NCI-H2171 treated with DMSO at 0.1 percent for 48 hours (cell line): ENCODE data around the gene OTOG.

Experiments
- DNase-seq: peaks from one replicate; lab custom pipeline; 2025; lab: John Stamatoyannopoulos, UW

OTOG gene

DNA sequence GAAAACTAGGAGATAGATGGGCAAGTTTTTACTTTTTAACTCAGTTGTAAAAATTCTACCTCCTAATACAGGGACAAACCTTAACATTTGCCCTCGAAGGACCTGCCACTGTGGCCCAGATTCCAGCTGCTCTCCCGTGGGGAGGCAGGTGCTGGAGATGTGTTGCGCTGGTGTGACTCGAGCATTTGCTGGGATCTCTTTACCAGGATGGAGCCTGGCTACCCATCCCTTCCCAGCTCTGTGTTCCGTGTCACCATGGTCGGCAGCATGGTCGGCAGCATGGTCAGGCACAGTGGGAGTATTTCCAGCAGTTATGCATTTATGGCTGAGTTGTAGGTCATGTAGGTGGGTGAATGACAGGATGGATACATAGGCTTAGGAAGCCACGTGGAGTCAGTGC, 41.1 kb downstream of the OTOG start:
- no peak for DNase-seq

GRCh38 chr11:17588721-17589120, 41.7 kb downstream of the OTOG start:
- DNase-seq: no peak

DNA sequence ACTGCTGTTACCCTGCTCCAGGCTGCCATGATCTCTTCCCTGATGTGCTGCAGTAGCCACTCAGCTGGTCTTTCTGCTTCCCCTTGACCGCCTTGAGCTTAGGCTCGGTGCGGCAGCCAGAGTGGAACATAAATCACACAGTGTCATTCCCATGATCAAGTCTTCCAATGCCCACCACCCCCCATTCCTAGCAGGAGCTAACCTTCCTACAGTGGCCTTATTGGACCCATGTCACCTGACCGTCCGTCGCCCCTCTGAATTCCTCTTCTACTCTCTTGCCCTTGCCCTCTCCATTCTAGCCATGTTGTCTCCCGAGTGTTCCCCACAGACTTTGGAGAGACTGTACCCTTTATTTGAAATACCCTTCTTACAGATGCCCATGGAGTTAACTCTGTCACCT, 43.4 kb downstream of the OTOG start:
- DNase-seq: no peak

GRCh38 chr11:17591293-17591692, 44.2 kb downstream of the OTOG start:
- DNase-seq: no peak

DNA sequence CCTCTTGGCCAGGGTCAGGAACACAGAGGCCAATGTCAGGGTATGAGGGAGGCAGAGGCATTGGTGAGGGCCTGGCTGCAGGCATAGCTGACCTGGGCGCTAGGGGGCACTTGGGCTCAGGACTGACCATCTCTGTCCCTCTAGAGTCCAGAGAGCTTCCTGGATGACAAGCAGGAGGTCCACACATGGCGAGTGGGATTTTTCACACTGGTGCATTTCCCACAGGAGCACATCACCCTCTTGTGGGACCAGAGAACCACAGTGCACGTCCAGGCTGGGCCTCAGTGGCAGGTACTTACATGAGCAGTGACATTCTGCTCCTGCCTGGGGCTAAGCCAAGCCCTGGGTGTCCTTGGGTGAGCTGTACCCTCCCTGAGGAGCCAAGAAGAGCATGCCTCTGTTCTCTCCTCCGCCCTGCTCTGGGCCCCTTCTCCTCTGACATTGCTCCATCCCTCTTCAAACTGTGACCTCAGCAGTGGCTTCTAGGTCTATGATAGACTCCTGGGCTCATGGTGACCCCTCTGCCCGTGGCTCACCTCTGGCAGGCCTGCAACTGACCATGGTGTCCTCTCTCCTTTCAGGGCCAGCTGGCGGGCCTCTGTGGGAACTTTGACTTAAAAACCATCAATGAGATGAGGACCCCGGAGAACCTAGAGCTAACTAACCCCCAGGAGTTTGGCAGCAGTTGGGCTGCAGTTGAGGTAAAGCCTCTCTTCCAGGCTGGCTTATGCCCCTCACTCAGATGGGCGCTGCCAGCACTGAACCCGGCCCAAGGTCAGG, 46.6 kb downstream of the OTOG start:
- DNase-seq: no peak

GRCh38 chr11:17594686-17595192, 47.7 kb downstream of the OTOG start:
- no peak for DNase-seq

GRCh38 chr11:17595526-17596309, 48.7 kb downstream of the OTOG start:
- no peak for DNase-seq

DNA sequence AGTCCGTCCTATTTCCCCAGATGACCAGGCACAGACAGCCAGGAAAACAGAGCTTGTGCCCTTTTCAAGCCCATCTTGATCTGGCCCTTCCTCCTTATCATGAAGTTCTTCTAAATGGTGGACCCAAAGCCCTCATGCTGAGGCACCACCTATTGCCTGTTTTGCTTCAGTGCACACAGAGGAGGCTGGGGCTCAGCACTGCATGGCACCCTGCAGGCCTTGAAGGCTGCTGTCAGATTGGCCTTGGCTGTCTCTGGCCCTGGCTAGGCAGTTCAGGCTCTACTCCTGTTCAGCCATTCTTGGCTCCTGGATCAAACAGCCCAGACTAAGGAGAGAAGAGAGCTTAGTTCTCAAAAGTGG, 49.2 kb downstream of the OTOG start:
- no peak for DNase-seq

- no peak for DNase-seq
Measured at GRCh38 chr11:17596711-17597110, 49.7 kb downstream of the OTOG start.

DNA sequence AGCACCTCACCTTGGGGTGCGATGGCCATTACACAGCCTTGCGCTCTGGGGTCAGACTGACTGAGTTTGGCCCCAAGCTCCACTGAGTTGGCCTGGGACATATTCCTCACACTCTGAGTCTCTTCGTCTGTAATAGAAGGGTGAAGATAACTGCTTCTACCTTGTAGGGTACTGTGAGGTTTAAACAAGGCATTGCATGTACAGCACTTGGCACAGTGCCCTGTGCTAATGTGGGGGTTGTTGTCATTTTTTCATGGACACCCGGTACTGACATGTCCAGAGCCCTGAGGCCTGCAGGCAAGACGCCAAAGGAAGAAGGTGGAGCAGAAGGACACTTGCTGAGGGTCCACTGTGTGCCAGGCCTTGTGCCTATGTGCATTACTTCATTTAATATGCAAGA, 50.7 kb downstream of the OTOG start:
- DNase-seq: no peak

- peak; percentile 21 for DNase-seq
Measured at GRCh38 chr11:17598700-17599459, 51.8 kb downstream of the OTOG start.

GRCh38 chr11:17599460-17599925, 52.4 kb downstream of the OTOG start:
- no peak for DNase-seq

DNA sequence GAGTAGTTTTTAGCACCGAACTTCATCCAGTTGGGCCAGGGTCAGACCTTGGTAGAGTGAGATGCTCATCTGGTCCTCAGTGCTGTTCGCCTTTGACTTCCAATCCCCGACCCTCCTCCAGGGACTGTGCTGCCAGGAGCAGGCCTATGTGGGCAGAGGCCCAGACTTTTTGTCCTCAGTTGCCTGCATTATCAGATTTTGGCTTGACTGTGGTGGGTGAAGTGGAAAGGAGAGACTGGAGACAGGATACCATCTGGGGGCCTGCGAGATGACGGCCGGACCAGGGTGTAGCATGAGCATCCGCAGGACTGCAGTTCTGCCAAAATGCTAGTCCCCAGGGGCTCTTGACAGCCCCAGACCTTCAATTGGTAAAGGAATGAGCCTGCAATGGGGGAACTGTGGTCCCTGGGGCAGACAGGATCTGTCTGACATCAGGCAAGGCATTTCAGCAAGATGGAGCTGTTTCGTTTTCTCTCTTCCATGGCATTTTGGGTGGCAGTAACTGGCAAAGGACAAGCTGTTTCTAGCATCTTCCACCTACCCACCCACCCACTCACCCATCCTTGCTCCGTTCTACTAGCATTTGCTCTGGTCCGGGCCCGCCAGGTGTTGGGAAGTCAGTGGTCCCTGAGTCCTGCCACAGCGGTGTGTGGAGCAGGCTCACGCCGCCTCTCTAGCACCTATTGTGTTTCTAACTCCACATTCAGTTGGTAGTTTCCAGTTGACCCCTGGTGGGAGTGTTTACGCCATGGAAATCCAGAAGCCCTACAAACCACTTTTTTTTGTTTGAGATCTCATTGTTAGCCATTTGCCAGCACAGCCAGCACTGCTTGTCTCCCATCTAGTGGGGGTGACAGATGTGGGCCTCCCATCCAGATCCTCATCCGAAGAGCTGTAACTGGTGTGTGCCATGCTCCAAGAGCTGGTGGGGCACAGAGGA, 53.5 kb downstream of the OTOG start:
- DNase-seq: no peak

GRCh38 chr11:17601256-17601671, 54.2 kb downstream of the OTOG start:
- no peak for DNase-seq

DNA sequence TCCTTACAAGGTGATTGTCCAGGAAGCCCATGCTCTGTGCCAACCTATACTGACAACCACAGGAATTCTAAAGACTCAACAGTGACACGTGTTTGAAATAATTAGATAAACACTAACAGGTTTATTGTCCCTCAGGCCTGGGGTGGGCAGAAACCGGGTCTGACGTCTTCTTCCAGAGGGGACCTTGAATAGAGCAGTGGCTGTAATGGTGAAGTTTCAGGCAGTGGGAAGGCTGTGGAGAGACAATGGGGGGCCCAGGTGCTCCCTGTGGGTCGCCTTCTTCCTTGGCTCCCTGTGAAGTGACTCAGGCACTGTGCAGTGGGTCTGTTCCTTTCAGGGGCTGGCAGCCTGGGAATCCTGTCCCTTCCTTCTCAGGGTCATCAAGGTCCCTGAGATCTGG, 54.6 kb downstream of the OTOG start:
- no peak for DNase-seq

DNA sequence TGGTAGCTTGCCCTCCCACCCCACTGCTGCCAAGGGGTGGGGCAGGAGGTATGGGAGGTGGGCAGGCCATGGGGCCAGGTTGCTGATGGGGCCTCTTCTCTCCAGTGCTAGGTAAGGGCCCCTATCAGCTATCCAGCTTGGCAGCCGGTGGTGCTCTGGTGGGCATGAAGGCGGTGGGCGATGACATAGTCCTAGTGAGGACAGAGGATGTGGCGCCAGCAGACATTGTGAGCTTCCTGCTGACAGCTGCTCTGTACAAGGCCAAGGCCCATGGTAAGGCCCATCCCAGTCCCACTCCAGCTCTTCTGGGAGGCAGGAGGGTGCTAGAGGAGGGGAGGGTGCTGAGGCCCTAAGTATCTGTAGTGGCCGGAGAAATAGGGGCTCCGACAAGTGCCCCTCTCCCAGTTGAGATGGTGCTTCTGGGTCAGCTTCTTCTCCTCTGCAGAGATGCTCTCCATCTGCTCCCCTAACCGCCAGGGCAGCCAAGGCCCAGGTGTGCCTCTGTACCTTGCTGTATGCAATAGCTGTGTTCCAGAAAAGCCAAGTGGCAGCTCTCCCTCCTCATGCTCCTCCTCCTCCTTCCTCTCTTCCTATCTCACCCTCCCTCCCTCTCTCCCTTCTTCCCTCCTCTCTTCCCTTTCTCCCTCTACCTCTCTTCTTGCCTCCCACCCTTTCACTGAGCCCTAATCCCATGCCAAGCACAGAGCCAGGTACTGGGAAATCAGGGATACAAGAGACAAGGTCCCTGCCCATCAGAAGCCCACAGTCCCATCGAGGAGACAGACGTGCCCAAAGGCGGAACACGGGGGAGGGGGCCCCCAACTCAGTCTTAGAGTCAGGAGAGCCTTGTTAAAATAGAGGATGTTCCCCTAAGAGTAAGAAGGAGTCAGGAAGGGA, 55.3 kb downstream of the OTOG start:
- no peak for DNase-seq

DNA sequence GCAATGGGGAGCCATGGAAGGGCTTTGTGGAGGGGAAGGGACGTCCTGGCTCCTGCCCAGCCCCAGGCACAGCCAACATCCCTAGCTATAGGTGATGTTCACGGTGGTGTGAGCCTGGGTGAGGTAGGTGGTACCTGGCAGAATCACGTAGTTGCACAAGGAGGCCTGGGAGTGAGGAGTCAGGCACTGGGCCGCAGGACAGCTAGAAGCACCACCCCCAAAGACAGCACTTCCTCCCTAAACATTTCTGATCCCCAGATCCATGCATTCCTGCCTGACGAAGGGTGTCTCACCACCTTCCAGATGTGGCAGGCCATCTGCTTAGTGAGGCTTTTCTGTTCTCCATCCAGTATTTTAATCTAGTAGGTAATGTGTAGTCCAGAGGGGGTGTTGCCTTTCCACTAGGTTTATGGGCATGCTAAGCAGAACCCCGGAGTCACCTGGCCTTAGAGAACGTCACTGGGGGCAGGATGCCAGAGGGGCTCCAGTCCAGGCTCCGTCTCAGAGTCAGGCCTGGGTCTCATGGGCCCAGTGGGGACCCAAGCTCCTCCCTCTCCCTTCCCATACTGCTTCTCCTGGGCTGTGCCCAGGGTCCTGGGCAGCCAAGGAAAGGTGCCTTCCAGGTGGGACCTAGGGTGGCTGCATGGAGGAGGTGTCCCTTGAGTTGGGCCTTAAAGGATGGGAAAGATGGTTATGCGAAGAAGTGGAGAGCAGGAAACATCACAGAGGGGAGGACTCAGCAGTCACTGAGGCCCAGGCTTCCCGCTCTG, 56.2 kb downstream of the OTOG start:
- no peak for DNase-seq

DNA sequence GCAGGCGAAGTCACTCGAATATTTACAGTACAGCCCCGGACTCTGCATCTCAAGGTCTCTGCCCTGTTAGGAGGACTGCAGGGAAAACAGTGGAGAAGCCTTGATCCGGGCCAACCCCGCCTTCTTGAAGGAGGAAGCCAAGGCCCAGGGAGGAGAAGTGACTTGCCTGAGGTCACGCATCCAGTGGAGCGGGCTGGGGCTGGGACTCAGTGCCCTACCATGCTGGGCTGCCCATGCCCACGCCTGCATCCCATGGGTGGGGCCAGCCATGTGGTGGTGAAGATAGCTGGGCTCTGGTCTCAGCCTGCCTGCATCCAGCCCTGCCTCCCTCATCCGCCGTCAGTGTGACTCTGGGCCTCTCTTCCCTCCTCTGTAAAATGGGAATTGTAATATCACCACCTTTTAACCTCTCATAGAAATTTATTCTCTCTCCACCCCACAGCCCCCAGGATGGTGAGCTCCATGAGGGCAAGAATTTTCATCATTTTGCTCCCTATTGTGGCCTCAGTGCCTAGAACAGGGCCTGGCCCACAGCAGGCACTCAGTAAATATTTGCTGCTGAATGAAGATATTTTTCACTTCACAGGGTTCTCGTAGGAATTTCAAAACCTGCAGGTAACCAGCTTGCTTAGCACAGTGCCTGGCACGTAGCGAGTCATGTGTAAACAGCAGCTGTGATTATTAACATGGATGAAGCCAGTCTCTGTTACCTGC, 57.3 kb downstream of the OTOG start:
- DNase-seq: no peak

- no peak for DNase-seq
Measured at GRCh38 chr11:17604915-17605233, 57.8 kb downstream of the OTOG start.
